ENCODE measurements around the gene KCNG3.

Gene KCNG3

GRCh38 chr2:42480402-42480801 is 13.4 kb downstream of the KCNG3 start:
- no peak for DNase-seq

- no peak for DNase-seq
Observed at GRCh38 chr2:42474765-42475454, 18.9 kb downstream of the KCNG3 start.

- no peak for DNase-seq
Observed at GRCh38 chr2:42470706-42471105, 23.1 kb downstream of the KCNG3 start.

GRCh38 chr2:42464631-42465030 is 29.2 kb downstream of the KCNG3 start:
- DNase-seq: no peak

- no peak for DNase-seq
Observed at GRCh38 chr2:42463570-42463969, 30.2 kb downstream of the KCNG3 start.

- no peak for DNase-seq
Observed at GRCh38 chr2:42459296-42459695, 34.5 kb downstream of the KCNG3 start.

- DNase-seq: no peak
Observed at GRCh38 chr2:42458396-42458795, 35.4 kb downstream of the KCNG3 start.

GRCh38 chr2:42457011-42457410 is 36.8 kb downstream of the KCNG3 start:
- DNase-seq: no peak

- DNase-seq: no peak
Observed at GRCh38 chr2:42456126-42456839, 37.5 kb downstream of the KCNG3 start.

- DNase-seq: no peak
Observed at GRCh38 chr2:42452545-42452944, 41.2 kb downstream of the KCNG3 start.

- no peak for DNase-seq
Observed at GRCh38 chr2:42450136-42450535, 43.6 kb downstream of the KCNG3 start.

- no peak for DNase-seq
Observed at GRCh38 chr2:42449163-42450087, 44.4 kb downstream of the KCNG3 start.

GRCh38 chr2:42448163-42448562 is 45.6 kb downstream of the KCNG3 start:
- DNase-seq: no peak

GRCh38 chr2:42446503-42447271 is 47.1 kb downstream of the KCNG3 start:
- no peak for DNase-seq

GRCh38 chr2:42443718-42444399 is 49.9 kb downstream of the KCNG3 start:
- DNase-seq: no peak

- no peak for DNase-seq
Observed at GRCh38 chr2:42442774-42443173, 51.0 kb downstream of the KCNG3 start.

GRCh38 chr2:42438685-42439084 is 55.1 kb downstream of the KCNG3 start:
- no peak for DNase-seq

- DNase-seq: no peak
Observed at GRCh38 chr2:42436370-42436769, 57.4 kb downstream of the KCNG3 start.

GRCh38 chr2:42435628-42436027 is 58.2 kb downstream of the KCNG3 start:
- DNase-seq: no peak

GRCh38 chr2:42430188-42430587 is 63.6 kb downstream of the KCNG3 start:
- DNase-seq: no peak

- no peak for DNase-seq
Observed at GRCh38 chr2:42429352-42429751, 64.4 kb downstream of the KCNG3 start.

- DNase-seq: no peak
Observed at GRCh38 chr2:42425697-42426096, 68.1 kb downstream of the KCNG3 start.

All from stimulated activated naive CD4-positive, alpha-beta T cell treated with Interleukin-2 at 50 U/mL for 16 hours (primary cell).